Calu3 (cell line): ENCODE results near the gene FAM131A. TPM values are rescaled to one million over a fixed set of nuclear protein-coding genes. Genes with fewer than 3 reads are reported as not detected.

Source experiments
- BruUV-seq: library from RNA; stranded (reverse); fragments of 400-500 nt; replicated peaks from 2 replicates; lab custom pipeline; 2021; lab: Mats Ljungman, UMichigan
- CTCF ChIA-PET: fragments of 300-600 bp; sonication (Branson Sonifier 250); formaldehyde crosslinking; loops from one replicate; lab custom pipeline; 2022; ENCODE audit warnings: antibody characterized with exemption; lab: Charles Lee
- DNase-seq: peaks from one replicate; pipeline ENCODE4 v3.0.0; 2022
- H3K27ac Mint-ChIP-seq: one replicate; pipeline ENCODE4 v1.8.0; 2022; ENCODE audit warnings: mixed read lengths; ENCODE audit not compliant: unreplicated experiment
- H3K27me3 Mint-ChIP-seq: one replicate; pipeline ENCODE4 v1.8.0; 2022; ENCODE audit warnings: mixed read lengths; ENCODE audit not compliant: unreplicated experiment
- H3K36me3 Mint-ChIP-seq: one replicate; pipeline ENCODE4 v1.8.0; 2022; ENCODE audit warnings: mild to moderate bottlenecking, moderate library complexity, mixed read lengths; ENCODE audit not compliant: insufficient read depth, unreplicated experiment
- H3K4me1 Mint-ChIP-seq: one replicate; pipeline ENCODE4 v1.8.0; 2022; ENCODE audit warnings: mild to moderate bottlenecking, low read depth, mixed read lengths; ENCODE audit not compliant: unreplicated experiment
- H3K4me3 Mint-ChIP-seq: one replicate; pipeline ENCODE4 v1.8.0; 2022; ENCODE audit warnings: mild to moderate bottlenecking, low read depth, moderate library complexity, mixed read lengths; ENCODE audit not compliant: unreplicated experiment
- H3K9me3 Mint-ChIP-seq: one replicate; pipeline ENCODE4 v1.8.0; 2022; ENCODE audit warnings: low read depth, mixed read lengths; ENCODE audit not compliant: unreplicated experiment
- intact Hi-C: fragments of 100-400 bp; cut with micrococcal nuclease; formaldehyde crosslinking; loops from one replicate; pipeline ENCODE4 v1.10.0; 2022; ENCODE audit not compliant: unreplicated experiment
- total RNA-seq: library from RNA; stranded (reverse); gene quantifications from 2 replicates; pipeline ENCODE4 v1.2.3, GENCODE V29; 2022
- TF ChIP-seq, protein P1 (sequence below): fragments of 200-600 bp; IDR thresholded peaks from one replicate; pipeline ENCODE4 v1.8.0; 2022; ENCODE audit warnings: antibody characterized with exemption; ENCODE audit not compliant: unreplicated experiment

FAM131A gene
- total RNA-seq, 1 experiment from 2014 or later, result 24.4 TPM

DNA sequence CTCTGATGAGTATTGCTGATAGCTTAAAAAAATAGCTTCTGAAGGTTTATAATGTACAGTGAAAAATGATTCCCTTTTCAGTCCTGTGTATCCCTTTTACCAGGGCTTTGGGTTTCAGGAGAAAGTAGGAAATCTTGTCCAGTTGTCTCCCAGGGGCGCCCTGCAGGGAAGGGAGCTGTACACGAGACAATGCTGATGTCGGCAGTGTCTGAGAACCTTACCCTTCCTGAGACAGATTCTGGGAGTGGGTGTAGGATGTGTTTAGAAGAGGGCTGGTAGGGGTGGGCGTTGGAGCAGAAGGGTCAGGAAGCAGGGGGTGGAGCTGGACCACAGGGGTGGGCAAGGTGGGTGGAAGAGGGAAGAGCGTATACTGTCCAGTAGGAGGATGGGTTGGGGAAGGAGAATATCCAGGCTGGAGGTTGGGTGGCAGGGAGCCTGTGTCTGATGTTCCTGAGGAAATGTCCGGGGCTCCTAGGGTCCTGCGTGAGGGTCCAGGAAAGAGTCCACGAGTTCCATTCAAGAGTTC, 35.0 kb downstream of the FAM131A start:
- Mint-ChIP-seq H3K4me3 (no peak overlapping the region), H3K4me1 (peaks cover 7% of the 10 kb centered on the region), H3K27me3 (peaks cover 56% of the 10 kb centered on the region), H3K36me3 (peaks cover 30% of the 10 kb centered on the region), H3K27ac (no peak overlapping the region), H3K9me3 (no peaks in the 10 kb centered on the region)
- no TSS peak for BruUV-seq
- TF ChIP-seq, protein P1, sequence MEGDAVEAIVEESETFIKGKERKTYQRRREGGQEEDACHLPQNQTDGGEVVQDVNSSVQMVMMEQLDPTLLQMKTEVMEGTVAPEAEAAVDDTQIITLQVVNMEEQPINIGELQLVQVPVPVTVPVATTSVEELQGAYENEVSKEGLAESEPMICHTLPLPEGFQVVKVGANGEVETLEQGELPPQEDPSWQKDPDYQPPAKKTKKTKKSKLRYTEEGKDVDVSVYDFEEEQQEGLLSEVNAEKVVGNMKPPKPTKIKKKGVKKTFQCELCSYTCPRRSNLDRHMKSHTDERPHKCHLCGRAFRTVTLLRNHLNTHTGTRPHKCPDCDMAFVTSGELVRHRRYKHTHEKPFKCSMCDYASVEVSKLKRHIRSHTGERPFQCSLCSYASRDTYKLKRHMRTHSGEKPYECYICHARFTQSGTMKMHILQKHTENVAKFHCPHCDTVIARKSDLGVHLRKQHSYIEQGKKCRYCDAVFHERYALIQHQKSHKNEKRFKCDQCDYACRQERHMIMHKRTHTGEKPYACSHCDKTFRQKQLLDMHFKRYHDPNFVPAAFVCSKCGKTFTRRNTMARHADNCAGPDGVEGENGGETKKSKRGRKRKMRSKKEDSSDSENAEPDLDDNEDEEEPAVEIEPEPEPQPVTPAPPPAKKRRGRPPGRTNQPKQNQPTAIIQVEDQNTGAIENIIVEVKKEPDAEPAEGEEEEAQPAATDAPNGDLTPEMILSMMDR, result no peak
- intact Hi-C loops, result loop anchor here (5.0 to 10.0 kb wide), 2 partner anchors 142 to 405 kb away; no protein-coding TSS in a partner anchor
- CTCF ChIA-PET, result interaction anchor here (1.2 to 3.6 kb wide), 15 partner anchors 10 to 440 kb away, joined by 3 to 85 read pairs (median 7); partner anchors contain the start of genes EPHB3 and VPS8
- no peak for DNase-seq

DNA sequence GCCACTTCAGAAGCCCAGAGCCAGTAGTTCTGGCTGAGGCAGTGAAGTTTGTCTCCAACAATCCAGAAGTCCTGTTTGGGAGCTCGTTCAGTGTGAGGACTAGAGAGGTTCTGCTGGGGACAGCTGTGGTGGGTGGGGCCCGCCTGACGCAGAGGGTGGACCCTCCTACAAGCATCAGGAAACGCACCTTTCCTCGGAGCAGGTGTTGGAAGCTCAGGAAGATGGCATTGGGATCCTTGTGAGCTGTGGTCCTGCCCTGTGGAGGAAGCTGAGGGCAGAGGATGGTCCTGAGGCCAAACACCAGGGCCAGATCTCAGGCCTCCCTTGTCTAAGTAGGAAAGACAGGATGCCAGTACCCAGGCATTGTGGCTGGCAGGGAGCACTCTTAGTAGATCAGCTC, 35.5 kb downstream of the FAM131A start:
- Mint-ChIP-seq H3K4me3 (no peak overlapping the region), H3K27me3 (peaks cover 61% of the 10 kb centered on the region), H3K27ac (no peak overlapping the region), H3K4me1 (peaks cover 7% of the 10 kb centered on the region), H3K36me3 (peaks cover 24% of the 10 kb centered on the region), H3K9me3 (no peaks in the 10 kb centered on the region)
- no peak for DNase-seq
- CTCF ChIA-PET, result interaction anchor here (2.3 to 3.6 kb wide), 2 partner anchors 141 to 188 kb away, joined by 21 to 85 read pairs; partner anchors contain the start of gene EPHB3
- TF ChIP-seq, protein P1, result no peak
- intact Hi-C loops, result loop anchor here (5.0 to 10.0 kb wide), 2 partner anchors 142 to 404 kb away; no protein-coding TSS in a partner anchor
- no TSS peak for BruUV-seq

- peaks cover 66% of the 10 kb centered on the region for H3K27me3 Mint-ChIP-seq
- H3K9me3 Mint-ChIP-seq, result no peaks in the 10 kb centered on the region
- CTCF ChIA-PET, result interaction anchor here (2.3 to 3.6 kb wide), 2 partner anchors 140 to 188 kb away, joined by 21 to 85 read pairs; partner anchors contain the start of gene EPHB3
- H3K36me3 Mint-ChIP-seq, result peaks cover 19% of the 10 kb centered on the region
- intact Hi-C loops, result loop anchor here (5.0 to 10.0 kb wide), 2 partner anchors 141 to 404 kb away; no protein-coding TSS in a partner anchor
- H3K27ac Mint-ChIP-seq, result no peak overlapping the region
- H3K4me1 Mint-ChIP-seq, result peaks cover 7% of the 10 kb centered on the region
- TF ChIP-seq, protein P1, result no peak
- no peak for DNase-seq
- BruUV-seq, result no TSS peak
- no peak overlapping the region for H3K4me3 Mint-ChIP-seq
Measured at GRCh38 chr3:184373422-184373821, 36.0 kb downstream of the FAM131A start.

DNA sequence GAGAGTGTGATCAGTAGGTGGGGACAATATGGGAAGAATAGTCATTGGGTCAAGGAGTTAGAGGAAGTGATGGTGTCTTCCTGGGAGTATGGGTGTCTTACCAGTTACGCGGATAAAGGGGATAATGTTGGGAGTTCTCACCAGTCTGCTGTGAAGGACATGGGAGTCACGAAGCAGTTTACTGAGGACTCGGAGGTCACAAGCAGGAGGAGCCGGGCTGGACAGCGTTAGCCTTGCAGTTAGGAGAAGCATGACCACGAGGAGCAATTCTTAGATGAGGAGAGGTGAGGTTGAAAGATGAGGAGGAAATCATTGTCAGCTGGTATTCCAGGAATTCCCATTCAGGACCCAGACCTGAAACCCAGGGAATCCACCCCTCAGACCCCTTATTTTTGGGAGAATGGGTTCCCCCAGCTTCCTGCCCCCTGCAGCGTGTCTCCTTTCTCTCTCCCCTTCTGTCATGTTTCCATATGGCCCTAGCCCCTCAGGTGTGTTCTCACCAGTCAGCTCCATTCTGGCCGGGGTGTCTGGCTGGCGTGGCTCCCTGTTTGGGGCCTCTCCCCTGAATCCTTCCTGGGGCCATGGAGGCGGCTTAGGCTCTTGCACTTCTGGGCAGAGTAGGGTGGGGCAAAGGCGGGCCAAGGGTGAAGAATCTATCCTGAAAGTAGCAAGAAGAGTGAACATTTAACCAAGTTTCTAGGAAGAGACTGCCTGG, 38.5 kb downstream of the FAM131A start:
- Mint-ChIP-seq H3K4me3 (no peak overlapping the region), H3K27ac (no peak overlapping the region), H3K27me3 (peaks cover 86% of the 10 kb centered on the region), H3K9me3 (no peaks in the 10 kb centered on the region), H3K4me1 (peaks cover 7% of the 10 kb centered on the region), H3K36me3 (peaks cover 6% of the 10 kb centered on the region)
- TF ChIP-seq, protein P1, result no peak
- CTCF ChIA-PET, result interaction anchor here (0.6 to 1.7 kb wide), 5 partner anchors 9 to 1040 kb away, joined by 3 to 7 read pairs (median 4); no protein-coding TSS in a partner anchor
- no peak for DNase-seq
- intact Hi-C loops, result loop anchor here (10.0 kb wide), 1 partner anchor 139 kb away; no protein-coding TSS in a partner anchor
- no TSS peak for BruUV-seq
